GM12891 (cell line): Measurements from ENCODE around the gene ERICH6B.

Source experiments
- DNase-seq: peaks from one replicate; pipeline ENCODE4 v3.0.0; 2011; ENCODE audit warnings: low spot score; ENCODE audit not compliant: insufficient read length
- FAIRE-seq: peaks from 2 replicates; lab custom pipeline; 2011; peaks lifted over from hg19 to GRCh38; lab: Jason Lieb, UNC
- PAX5 ChIP-seq: IDR thresholded peaks from 2 replicates; pipeline ENCODE4 v1.6.1; 2011; ENCODE audit warnings: low read length, moderate library complexity, mild to moderate bottlenecking; ENCODE audit not compliant: insufficient read depth, severe bottlenecking
- POLR2A ChIP-seq: IDR thresholded peaks from 2 replicates; pipeline ENCODE4 v1.6.1; 2011; ENCODE audit warnings: low read depth, low read length, control low read depth
- POLR2AphosphoS5 ChIP-seq: IDR thresholded peaks from 2 replicates; pipeline ENCODE4 v1.6.1; 2011; ENCODE audit warnings: low read depth, low read length, control low read depth
- POU2F2 ChIP-seq: IDR thresholded peaks from 2 replicates; pipeline ENCODE4 v1.6.1; 2011; ENCODE audit warnings: low read depth, mild to moderate bottlenecking, control low read depth, low read length, moderate library complexity
- SPI1 ChIP-seq: IDR thresholded peaks from 2 replicates; pipeline ENCODE4 v1.6.1; 2011; ENCODE audit warnings: low read depth, low read length, control low read depth
- TAF1 ChIP-seq: IDR thresholded peaks from 2 replicates; pipeline ENCODE4 v1.6.1; 2011; ENCODE audit warnings: low read depth, low read length, control low read depth

The ERICH6B gene

DNA sequence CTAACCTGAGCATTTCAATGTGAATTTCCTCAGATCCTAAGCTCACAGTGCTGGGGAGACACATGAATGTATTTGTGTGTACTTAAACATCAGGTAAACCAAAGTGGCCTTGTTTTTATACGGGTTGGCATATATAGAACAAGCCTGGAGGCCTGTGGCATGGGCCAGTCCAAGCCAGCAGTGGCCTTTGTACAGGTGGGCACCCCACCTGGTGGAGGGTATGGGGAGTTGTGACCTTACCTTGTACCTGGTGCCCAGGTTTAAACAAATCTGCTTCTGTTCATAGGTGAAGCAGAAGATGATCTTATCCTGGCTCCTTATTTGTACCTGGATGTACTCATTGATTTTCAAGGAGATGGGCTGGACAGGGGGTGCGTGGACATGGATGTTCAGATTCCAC lies 71.0 kb downstream of the ERICH6B start:
- FAIRE-seq (no peak), DNase-seq (no peak)
- TF ChIP-seq TAF1 (no peak), PAX5 (no peak), SPI1 (no peak), POLR2AphosphoS5 (no peak), POU2F2 (no peak), POLR2A (no peak)

- TF ChIP-seq POU2F2 = no peak
- no peak for TF ChIP-seq TAF1
- TF ChIP-seq PAX5 = no peak
- FAIRE-seq (no peak), DNase-seq (no peak)
Observed at GRCh38 chr13:45542878-45543277, 72.7 kb downstream of the ERICH6B start.

DNA sequence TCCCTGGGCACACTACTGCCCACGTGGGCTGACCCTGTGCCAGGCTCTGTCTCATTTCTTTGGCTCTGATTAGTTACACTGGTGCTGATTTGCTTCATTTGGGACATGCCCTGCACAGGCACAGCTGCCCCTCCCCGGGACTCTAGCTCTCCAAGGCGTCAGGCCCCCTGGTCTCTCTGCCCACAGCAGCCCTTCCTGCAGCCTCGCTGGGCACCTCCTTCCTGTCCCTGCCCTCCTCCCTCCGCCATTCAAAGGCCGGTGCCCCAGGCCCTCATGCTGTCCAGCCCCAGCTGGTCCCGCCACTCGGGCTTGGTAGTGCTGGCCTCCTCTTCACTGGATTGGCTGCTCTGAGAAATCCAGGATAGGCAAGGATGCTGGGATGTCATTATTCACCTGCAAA lies 73.1 kb downstream of the ERICH6B start:
- DNase-seq (no peak), FAIRE-seq (no peak)
- TF ChIP-seq POLR2AphosphoS5 = no peak
- no peak for TF ChIP-seq PAX5
- TF ChIP-seq POLR2A = no peak
- no peak for TF ChIP-seq SPI1
- no peak for TF ChIP-seq TAF1
- TF ChIP-seq POU2F2 = no peak

- FAIRE-seq = no peak
- TF ChIP-seq POLR2AphosphoS5 (no peak), TAF1 (no peak), POLR2A (no peak), PAX5 (no peak), POU2F2 (no peak), SPI1 (no peak)
- no peak for DNase-seq
Observed at GRCh38 chr13:45541806-45542205, 73.7 kb downstream of the ERICH6B start.

DNA sequence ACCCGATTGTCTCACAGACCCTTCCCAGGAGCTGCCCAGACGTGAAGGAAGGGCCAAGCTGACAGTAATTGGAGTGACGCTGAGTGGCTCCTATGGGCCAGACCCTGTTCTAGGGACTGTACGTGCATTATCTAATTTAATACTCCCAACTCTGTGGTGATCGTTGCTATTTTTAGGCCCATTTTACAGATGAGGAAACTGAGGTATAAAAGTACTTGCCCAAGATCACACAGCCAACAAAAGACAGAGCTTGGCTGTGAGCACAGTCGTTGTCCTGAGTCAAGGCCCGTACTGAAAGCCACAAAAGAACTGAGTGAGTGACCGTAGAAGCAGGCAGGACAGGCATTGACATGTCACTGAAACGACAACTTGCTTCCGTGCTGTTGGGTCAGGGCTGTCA lies 74.7 kb downstream of the ERICH6B start:
- no peak for DNase-seq
- TF ChIP-seq POLR2AphosphoS5 (no peak), SPI1 (no peak), POLR2A (no peak), PAX5 (no peak), TAF1 (no peak), POU2F2 (no peak)
- FAIRE-seq = no peak

DNA sequence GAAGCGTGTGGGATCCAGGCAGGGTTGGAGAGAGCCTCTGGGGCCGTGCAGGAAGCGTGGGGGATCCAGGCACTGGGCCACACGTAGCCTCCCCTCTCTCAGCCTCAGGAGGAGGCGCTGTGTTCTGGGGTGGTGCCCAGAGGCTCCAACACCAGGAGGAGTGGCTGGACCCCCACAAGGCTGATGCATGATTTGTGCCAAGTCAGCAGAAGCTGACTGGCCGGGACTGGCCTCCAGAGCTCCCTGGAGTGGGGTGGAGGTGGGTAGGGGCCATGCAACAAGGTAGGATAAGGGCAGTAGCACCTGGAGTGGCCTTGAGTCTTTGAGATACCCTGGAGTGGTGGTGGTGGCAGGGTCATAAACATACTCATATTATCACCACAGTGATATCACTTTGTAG lies 75.3 kb downstream of the ERICH6B start:
- TF ChIP-seq POLR2AphosphoS5 (no peak), SPI1 (no peak), POLR2A (no peak), TAF1 (no peak), PAX5 (no peak), POU2F2 (no peak)

DNA sequence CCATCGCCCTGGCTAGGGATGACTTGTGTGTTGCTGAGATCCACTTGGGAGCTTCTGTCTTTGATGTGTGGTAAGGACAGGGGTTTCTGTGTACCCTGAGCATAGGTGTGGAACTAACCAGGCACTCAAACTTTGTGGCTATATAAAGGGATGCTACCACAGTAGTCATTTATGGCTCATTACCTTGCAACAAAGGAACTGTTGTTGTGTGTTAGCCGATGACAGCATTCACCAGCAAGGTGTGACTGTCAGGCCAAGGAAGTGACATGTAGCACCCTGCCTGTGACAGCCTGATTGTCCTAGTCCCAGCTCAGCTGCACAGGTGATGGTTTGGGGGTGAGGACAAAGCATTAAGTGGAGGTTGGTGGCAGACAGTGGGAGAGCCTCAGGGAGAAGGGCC lies 77.2 kb downstream of the ERICH6B start:
- FAIRE-seq = no peak
- TF ChIP-seq POU2F2 = no peak
- TF ChIP-seq SPI1 = no peak
- TF ChIP-seq POLR2AphosphoS5 = no peak
- no peak for TF ChIP-seq TAF1
- no peak for TF ChIP-seq PAX5
- no peak for TF ChIP-seq POLR2A
- no peak for DNase-seq

More for the DNA sequence above, 75.3 kb downstream of the ERICH6B start:
- FAIRE-seq (peak; percentile 33), DNase-seq (no peak)

DNA sequence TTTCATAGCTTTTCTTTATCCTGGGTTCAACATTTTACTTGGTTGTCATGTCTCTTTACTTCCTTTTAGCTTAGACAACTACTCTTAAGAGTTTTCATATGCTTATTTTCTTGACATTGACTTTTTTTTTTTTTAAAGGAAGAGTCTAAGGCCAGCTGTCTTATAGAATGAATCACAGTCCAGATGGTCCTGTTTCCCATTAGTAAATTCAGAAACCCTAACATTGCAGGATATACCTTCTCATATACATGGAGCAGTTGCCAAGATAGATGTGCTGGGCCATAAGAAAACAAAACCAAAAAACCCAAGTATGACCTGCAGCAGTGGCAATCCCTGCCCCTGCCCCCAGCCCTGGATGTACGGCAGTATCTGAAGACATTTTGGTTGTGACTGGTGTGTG lies 78.0 kb downstream of the ERICH6B start:
- TF ChIP-seq POLR2AphosphoS5 = no peak
- no peak for TF ChIP-seq POLR2A
- TF ChIP-seq PAX5 = no peak
- TF ChIP-seq SPI1 = no peak
- TF ChIP-seq POU2F2 = no peak
- TF ChIP-seq TAF1 = no peak
- FAIRE-seq (no peak), DNase-seq (no peak)

DNA sequence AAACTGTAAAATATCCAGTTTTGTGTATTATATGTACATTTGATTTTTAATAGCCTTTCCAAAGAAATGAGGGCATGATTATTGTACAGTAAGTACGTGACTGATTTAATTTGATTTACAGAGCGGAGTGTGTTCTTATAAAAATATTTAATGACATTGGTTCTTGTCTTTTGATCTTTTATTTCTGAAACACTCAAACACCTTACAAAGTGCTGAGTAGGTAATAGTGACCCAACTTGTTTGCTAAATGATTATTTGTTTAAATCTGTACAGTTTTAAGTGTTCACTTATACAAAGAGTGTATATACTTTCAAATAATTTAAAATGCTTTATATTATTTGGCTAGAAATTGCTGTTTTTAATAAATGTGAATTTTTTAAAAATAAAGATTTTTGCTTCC lies 79.3 kb downstream of the ERICH6B start:
- no peak for TF ChIP-seq SPI1
- no peak for TF ChIP-seq POLR2A
- TF ChIP-seq PAX5 = no peak
- TF ChIP-seq POLR2AphosphoS5 = no peak
- TF ChIP-seq TAF1 = no peak
- TF ChIP-seq POU2F2 = no peak
- FAIRE-seq = no peak
- DNase-seq = no peak

GRCh38 chr13:45534604-45535003 lies 80.9 kb downstream of the ERICH6B start:
- TF ChIP-seq PAX5 (no peak), SPI1 (no peak), POLR2AphosphoS5 (no peak), POLR2A (no peak), TAF1 (no peak), POU2F2 (no peak)
- DNase-seq (no peak), FAIRE-seq (no peak)

GRCh38 chr13:45529758-45530157 lies 85.8 kb downstream of the ERICH6B start:
- no peak for FAIRE-seq
- TF ChIP-seq POU2F2 (no peak), SPI1 (no peak), POLR2AphosphoS5 (no peak), PAX5 (no peak), POLR2A (no peak), TAF1 (no peak)
- no peak for DNase-seq
